Neutrophil (primary cell): ENCODE measurements around the gene DCST1.

ENCODE experiments used
- H3K27ac ChIP-seq: fragments of 200-600 bp; sonication (generic); 2 replicates; pipeline ENCODE4 v1.5.1; 2016; ENCODE audit warnings: mild to moderate bottlenecking, moderate library complexity
- H3K27me3 ChIP-seq: fragments of 200-600 bp; sonication (generic); 2 replicates; pipeline ENCODE4 v1.6.0; 2016; ENCODE audit warnings: mild to moderate bottlenecking
- H3K36me3 ChIP-seq: fragments of 200-600 bp; sonication (generic); 2 replicates; pipeline ENCODE4 v1.5.1; 2017
- H3K4me1 ChIP-seq, 2 experiments: fragments of 200-600 bp in 1 of 2; sonication (generic) in 1 of 2; 1 replicate in 1 of 2; 2 replicates in 1 of 2; pipeline versions ENCODE4 v1.5.1 to v1.6.1; 2013 to 2016; ENCODE audit warnings: low read depth in 1 of 2, low read length in 1 of 2, mild to moderate bottlenecking in 1 of 2, moderate library complexity in 1 of 2; ENCODE audit not compliant: control insufficient read depth in 1 of 2, insufficient read depth in 1 of 2
- H3K4me3 ChIP-seq, 2 experiments: fragments of 200-600 bp in 1 of 2; sonication (generic) in 1 of 2; 1 replicate in 1 of 2; 2 replicates in 1 of 2; pipeline ENCODE4 v1.5.1; 2013 to 2016; ENCODE audit warnings: low read depth in 1 of 2, low read length in 1 of 2, mild to moderate bottlenecking in 1 of 2, moderate library complexity in 1 of 2
- H3K9me3 ChIP-seq: fragments of 200-600 bp; sonication (generic); 2 replicates; pipeline ENCODE4 v1.5.1; 2016
- TF ChIP-seq, protein P1 (sequence below): fragments of 200-600 bp; sonication (generic); IDR thresholded peaks from 2 replicates; pipeline ENCODE4 v1.5.1; 2016; ENCODE audit warnings: antibody characterized with exemption

The DCST1 gene

DNA sequence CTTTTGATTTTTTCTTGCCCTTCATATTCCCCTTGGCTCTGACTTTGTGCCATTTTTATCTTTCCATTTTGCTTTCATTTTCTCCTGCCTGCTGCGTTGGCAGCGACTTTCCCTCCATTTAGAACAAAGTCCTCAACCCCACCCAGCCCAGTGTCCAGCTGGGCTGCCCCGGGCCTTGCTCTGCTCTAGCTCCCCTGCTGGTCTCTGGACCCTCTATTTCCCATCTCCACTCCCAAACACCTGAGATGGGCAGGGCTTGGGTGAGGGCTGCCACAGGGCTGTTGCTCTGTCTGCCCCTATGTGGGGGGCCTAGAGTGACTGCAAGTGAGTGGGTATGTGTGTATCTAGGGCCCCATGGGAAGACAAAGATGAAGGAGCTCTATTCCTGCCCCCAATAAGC, 10.2 kb downstream of the DCST1 start:
- TF ChIP-seq, protein P1, sequence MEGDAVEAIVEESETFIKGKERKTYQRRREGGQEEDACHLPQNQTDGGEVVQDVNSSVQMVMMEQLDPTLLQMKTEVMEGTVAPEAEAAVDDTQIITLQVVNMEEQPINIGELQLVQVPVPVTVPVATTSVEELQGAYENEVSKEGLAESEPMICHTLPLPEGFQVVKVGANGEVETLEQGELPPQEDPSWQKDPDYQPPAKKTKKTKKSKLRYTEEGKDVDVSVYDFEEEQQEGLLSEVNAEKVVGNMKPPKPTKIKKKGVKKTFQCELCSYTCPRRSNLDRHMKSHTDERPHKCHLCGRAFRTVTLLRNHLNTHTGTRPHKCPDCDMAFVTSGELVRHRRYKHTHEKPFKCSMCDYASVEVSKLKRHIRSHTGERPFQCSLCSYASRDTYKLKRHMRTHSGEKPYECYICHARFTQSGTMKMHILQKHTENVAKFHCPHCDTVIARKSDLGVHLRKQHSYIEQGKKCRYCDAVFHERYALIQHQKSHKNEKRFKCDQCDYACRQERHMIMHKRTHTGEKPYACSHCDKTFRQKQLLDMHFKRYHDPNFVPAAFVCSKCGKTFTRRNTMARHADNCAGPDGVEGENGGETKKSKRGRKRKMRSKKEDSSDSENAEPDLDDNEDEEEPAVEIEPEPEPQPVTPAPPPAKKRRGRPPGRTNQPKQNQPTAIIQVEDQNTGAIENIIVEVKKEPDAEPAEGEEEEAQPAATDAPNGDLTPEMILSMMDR: no peak
- Histone ChIP-seq H3K9me3 (no peaks in the 10 kb centered on the region), H3K27ac (no peak overlapping the region), H3K4me1 (peaks cover 8 to 14% of the 10 kb centered on the region in 2 experiments), H3K36me3 (no peaks in the 10 kb centered on the region), H3K27me3 (no peaks in the 10 kb centered on the region), H3K4me3 (no peak overlapping the region)

DNA sequence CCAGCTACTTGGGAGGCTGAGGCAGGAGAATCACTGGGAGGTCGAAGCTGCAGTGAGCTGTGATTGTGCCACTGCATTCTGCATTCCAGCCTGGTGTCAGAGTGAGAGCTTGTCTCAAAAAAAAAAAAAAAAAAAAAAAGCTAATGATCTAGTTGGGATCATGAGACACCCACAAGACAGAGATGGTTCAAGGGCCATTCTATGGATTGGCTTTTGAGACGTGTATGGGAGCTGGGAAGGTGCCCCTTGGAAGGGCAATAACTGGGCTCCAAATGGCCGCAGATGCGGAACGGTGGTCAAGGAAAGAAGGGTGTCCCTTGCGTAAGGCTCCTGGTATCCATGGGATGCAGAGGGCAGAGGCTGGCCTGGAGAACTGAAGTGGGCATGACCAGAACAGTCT, 10.7 kb downstream of the DCST1 start:
- Histone ChIP-seq H3K4me1 (peaks cover 2 to 8% of the 10 kb centered on the region in 2 experiments), H3K4me3 (no peak overlapping the region), H3K9me3 (no peaks in the 10 kb centered on the region), H3K27me3 (no peaks in the 10 kb centered on the region), H3K36me3 (no peaks in the 10 kb centered on the region), H3K27ac (no peak overlapping the region)
- TF ChIP-seq, protein P1: no peak

DNA sequence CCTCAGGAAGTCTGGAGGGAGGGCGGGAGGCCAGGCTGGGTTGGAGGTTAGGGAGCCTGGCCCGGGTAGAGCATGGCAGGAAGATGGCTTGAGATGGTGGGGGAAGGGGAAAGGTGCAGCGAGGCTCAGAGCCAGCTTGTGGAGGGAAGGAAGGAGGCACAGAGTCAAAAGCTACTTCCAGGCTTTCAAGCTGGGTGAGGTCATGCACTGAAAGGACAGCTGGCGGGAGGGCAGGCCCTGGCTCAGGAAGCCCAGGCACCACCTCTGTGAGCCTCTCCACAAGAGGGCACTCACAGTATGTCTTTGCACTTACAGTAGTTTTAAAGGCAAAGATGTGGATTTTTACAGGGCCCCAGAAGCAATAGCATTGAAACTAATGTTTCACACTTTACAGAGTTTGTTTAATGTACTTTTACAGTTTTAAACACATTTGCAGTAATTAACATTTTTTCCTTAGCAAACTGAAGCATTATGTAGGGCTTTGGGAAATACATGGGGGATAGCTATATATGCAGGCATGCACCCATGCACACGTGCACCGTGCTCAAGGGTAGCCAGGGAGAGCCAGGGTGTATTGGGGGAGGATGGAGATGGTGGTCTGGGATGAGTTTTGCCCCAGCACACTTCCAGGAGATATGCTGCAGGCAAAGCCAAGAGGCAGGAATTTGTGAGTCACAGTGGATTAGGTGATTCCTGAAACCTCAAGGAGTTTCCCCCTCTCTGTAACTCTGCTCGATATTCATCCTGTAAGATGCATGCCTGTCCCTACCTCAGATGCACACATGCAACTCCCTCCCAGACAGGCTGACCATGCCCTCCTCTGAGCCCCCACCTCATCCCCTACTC, 11.4 kb downstream of the DCST1 start:
- H3K4me1 ChIP-seq: peaks cover 4 to 8% of the 10 kb centered on the region in 2 experiments
- no peaks in the 10 kb centered on the region for H3K27me3 ChIP-seq
- no peak overlapping the region for H3K27ac ChIP-seq
- no peaks in the 10 kb centered on the region for H3K36me3 ChIP-seq
- H3K4me3 ChIP-seq: no peak overlapping the region
- H3K9me3 ChIP-seq: no peaks in the 10 kb centered on the region
- TF ChIP-seq, protein P1: peak; percentile 64

DNA sequence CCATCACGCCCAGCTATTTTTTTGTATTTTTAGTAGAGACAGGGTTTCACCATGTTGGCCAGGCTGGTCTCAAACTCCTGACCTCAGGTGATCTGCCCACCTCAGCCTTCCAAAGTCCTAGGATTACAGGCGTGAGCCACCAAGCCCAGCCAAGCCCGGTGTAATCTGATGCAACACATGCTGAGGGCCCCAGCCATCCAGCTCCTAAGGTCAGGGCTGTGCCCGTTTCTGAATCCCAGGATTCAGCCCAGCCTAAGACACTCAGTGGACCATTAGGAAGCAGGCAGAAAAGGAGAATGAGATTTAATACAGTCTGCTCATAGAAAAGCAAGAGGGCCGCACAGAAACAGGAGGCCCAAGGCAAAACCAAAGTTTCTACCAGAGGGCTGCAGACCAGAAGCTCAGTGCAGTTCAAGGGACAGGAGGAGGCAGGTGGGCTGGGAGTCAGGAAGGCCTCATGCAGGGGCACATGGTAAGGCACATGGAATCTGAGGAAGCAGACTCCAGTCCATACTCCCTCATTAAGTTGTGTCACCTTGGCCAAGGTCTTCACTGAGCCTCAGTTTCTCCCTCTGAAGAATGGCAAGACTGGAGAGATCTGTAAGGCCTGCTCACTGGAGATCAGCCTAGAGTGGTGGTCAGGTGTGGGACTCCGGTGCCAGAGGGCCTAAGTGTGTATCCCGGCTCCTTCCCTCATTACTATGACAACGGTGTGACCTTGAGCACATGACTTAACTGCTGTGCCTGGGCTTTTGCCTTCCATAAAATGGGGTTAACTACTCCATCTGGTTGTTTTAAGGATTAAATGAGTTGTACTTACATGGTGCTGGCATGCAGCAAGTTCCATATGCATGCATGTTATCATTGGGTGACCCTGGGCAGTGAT, 15.1 kb downstream of the DCST1 start:
- TF ChIP-seq, protein P1: no peak
- H3K36me3 ChIP-seq: no peaks in the 10 kb centered on the region
- H3K9me3 ChIP-seq: no peaks in the 10 kb centered on the region
- H3K27ac ChIP-seq: no peak overlapping the region
- no peaks in the 10 kb centered on the region for H3K27me3 ChIP-seq
- peaks cover 35 to 43% of the 10 kb centered on the region in 2 experiments for H3K4me1 ChIP-seq
- H3K4me3 ChIP-seq: no peak overlapping the region

DNA sequence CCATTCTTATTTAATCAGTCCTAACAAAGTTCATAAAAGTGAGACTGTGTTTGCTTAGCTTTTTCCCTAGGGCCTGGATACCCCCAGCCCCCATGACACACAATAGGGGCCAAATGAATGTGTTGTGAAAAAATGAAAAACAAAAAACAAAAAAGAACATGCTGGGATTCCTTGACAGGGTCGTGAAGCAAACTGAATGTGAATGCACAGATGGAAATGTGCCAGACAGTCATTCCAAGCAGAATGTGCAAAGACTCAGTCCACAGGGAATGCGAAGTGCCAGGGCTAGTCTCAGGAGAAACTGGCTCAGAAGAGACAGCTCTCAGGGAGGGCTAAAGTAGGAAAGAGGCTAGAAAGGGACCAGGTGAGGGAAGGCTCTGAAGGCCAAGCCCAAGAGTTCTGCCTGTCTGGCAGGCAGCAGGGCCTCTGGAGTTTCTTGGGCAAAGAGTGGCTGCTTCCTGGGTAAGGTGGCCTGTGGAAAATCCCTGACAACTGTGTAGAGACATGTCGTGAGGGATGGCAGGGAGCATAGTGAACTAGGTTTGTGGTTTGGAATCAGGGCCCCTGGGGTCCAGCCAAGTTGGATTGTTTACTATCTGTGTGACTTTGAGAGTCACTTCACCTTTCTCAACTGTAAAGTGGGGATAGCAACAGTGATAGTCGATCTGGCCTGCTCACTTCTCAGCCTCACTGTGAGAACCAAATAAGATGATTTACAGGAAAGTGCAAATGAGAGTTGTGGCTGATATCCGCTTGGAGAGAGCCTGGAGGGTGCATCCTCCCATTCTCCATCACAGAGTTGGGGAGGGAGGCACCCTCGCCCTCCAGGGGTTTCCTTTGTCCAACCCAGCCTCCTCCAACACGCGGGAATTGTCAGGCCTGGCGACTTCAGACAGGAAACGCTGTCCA, 16.3 kb downstream of the DCST1 start:
- TF ChIP-seq, protein P1: no peak
- Histone ChIP-seq H3K27me3 (no peaks in the 10 kb centered on the region), H3K27ac (peak overlapping the region; percentile 88), H3K36me3 (peaks cover 7% of the 10 kb centered on the region), H3K9me3 (no peaks in the 10 kb centered on the region), H3K4me1 (peaks cover 38 to 43% of the 10 kb centered on the region in 2 experiments), H3K4me3 (peak overlapping the region; percentile 87 to 92)
